GM21423 (cell line): ENCODE measurements around the gene TIMM10.

Source experiments
- ATAC-seq: cut with Tn5 transposase; IDR thresholded peaks from one replicate; pipeline ENCODE4 v1.9.1; 2021; ENCODE audit warnings: mild to moderate bottlenecking, moderate library complexity; ENCODE audit not compliant: unreplicated experiment

The TIMM10 gene

DNA sequence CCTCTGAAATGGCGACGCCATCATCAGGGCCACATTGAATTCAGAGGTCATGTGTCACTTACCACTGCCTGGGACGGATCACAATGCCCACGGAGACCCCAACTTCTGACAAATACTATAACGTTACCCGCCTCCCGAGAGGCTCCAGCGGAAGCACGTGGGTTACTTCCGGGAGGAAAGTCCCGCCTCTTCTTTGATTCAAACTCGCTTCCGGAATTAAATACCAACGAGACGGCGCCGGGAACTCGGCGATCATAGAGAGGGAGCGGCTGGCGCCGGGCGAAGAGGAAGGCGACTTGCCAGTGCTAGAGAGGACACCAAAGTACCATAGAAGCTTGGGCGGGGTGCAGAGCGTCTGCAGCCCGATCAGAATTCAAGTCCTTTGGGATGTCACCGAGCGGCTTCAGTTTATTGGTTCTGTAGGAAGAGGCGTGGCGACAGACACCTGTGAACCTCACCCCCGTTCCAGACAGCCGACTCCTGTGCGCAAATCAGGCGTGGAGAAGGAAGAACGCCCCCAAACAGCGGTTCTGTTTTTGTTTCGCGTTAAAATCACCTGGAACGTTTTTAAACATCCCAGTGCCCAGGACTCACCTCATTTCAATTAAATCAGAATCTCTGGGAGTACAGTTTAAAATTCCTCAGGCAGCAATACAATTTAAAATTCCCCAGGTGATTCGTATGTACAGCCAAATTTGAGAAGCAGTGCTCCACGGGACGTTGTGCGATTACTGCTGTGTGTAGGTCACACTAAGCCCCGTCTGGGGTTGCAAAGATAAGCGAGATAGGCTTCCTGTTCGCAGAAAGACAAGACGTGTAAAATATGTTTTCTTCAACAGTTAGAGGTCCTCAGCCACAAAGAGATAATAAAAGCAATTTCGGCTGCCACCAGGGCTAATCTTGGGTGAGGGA lies at the start of gene TIMM10:
TIMM10 (minus strand) TSS at position 159 of the 912 bp plus-strand sequence. CDS start 565 bp downstream, outside the sequence.
- ATAC-seq: peak; percentile 98

DNA sequence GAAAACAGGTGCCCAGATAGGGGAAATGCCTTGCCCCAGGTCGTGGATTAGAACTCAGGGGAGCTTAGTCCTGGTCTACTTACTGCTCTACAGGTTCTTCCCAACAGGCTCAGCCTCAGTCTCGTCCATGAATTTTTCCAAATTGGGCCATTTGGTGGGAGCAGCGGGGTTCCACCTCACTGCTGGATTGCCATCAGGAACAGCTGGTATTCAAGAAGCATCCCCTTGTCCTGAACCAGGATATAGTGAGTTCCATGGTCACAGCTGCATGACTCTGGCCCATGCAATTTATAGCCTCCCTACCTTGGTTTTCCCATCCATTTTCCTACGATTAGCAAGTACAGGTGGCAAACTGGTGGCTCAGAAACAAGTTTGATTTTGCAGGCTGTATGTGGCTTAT lies 43.5 kb upstream of the TIMM10 start:
- no peak for ATAC-seq

GRCh38 chr11:57571606-57572005 lies 41.1 kb upstream of the TIMM10 start:
- ATAC-seq: no peak

- ATAC-seq: peak; percentile 5
Observed at GRCh38 chr11:57568330-57568766, 37.8 kb upstream of the TIMM10 start.

- ATAC-seq: peak; percentile 64
Observed at GRCh38 chr11:57567515-57568329, 37.2 kb upstream of the TIMM10 start, which contains the start of gene UBE2L6. Gene UBE2L6 (minus strand): TSS chr11:57567672. CDS start chr11:57567611, 61 bp downstream.

- ATAC-seq: no peak
Observed at GRCh38 chr11:57566905-57567514, 36.5 kb upstream of the TIMM10 start.

GRCh38 chr11:57566005-57566904 lies 35.7 kb upstream of the TIMM10 start:
- ATAC-seq: peak; percentile 67

GRCh38 chr11:57562596-57562995 lies 32.0 kb upstream of the TIMM10 start:
- no peak for ATAC-seq

- ATAC-seq: no peak
Observed at GRCh38 chr11:57560146-57560545, 29.6 kb upstream of the TIMM10 start.

GRCh38 chr11:57556041-57556440 lies 25.5 kb upstream of the TIMM10 start:
- no peak for ATAC-seq

DNA sequence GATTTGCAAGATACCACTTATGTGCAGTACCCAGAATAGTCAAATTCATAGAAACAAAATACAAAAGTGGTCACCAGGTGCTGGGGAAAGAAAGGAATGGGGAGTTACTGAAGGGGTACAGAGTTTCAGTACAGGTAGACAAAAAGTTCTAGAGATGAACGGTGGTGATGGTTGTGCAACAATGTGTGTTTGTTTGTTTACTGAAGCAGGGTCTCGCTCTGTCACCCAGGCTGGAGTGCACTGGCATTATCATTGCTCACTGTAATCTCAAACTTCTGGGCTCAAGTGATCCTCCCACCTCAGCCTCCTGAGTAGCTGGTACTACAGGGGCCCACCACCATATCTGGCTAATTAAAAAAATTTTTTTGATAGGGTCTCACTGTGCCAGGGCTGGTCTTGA lies 24.8 kb upstream of the TIMM10 start:
- no peak for ATAC-seq

DNA sequence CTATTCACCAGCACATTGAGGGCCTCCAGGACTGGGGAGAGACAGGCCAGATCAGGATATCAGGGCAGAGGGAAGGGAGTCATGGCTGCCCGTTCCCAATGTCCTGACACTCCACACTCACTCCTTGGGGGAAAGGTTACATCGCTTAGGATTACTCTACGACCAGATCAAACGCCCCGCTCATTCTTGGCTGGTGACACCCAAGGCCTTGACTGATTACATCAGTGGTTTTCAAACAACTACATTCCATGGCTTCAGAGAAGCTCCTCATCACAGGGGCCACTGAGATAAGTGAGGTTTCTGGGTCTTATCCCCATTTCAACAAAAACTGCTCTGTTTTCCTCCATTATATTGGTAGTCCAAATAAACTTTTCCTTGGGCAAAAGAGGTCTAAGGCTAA lies 21.9 kb upstream of the TIMM10 start:
- ATAC-seq: no peak

- no peak for ATAC-seq
Observed at GRCh38 chr11:57551941-57552340, 21.4 kb upstream of the TIMM10 start.

GRCh38 chr11:57549983-57550382 lies 19.4 kb upstream of the TIMM10 start:
- ATAC-seq: no peak

DNA sequence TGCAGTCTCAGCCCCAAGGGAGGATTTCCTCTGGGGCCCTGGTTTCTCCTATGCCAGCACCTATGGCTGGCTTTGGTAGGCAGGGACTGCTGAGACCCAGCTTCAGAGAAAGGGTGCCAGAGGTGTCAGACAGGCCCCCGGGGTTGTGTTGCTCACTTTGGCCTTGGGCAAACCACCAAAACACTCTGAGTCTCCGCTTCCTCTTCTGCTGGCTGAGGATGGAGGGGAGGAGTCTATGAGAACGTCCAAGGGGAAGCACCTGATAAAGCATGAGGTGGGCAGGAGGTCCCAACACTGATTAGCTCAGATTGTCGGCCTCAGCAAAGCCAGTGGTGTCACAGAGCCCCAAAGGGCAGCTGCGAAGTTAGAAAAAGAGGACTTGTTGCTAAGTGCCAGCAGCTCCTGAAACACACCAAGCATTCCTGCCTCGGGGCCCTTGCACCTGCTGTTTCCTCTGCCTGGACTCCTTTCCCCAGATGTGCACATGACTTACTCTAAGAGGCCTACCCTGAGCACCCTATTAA lies 17.4 kb upstream of the TIMM10 start:
- peak; percentile 94 for ATAC-seq

DNA sequence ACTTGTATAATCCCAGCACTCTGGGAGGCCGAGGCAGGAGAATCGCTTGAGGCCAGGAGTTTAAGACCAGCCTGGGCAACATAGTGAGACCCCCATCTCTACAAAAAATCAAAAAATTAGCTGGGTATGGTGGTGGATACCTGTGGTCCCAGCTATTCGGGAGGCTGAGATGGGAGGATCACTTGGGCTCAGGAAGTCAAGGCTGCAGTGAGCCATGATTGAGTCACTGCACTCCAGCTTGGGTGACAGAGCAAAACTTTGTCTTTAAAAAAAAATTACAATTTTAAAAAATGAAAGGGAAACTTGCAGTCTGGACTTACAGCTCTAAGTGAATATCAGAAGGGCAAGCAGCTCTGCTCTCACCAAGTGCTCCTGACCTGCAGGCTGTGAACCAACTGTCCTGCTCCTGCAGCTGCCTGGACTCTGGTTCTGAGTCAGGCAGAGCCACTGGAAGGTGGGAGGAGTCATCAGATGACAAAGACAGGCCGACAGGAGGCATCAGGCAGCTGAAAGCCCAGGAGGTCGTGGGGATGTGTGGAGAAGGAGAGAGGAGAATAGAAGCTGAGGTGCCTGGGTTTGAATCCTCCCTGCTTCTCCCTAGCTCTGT lies 16.4 kb upstream of the TIMM10 start:
- peak; percentile 38 for ATAC-seq

DNA sequence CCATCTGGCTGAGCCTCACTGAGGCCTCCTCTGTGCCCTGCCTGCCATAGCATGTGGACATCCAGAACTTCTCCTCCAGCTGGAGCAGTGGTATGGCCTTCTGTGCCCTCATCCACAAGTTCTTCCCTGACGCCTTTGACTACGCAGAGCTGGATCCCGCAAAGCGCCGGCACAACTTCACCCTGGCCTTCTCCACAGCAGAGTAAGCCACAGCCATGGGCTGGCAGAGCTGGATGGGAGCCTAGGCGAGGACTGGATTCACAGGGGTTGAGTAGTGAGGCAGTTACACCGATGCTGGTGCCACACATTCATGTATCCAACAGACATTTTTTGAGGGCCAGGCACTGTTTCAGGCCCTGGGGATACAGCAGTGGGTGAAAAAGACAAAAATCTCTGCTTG lies 15.9 kb upstream of the TIMM10 start:
- no peak for ATAC-seq

GRCh38 chr11:57545883-57546282 lies 15.3 kb upstream of the TIMM10 start:
- ATAC-seq: no peak

GRCh38 chr11:57544566-57544965 lies 14.0 kb upstream of the TIMM10 start:
- no peak for ATAC-seq
